HG03565 (cell line): Measurements from ENCODE around the gene UROD.

Source experiments
- ATAC-seq: cut with Tn5 transposase; IDR thresholded peaks from one replicate; pipeline ENCODE4 v1.9.1; 2021; ENCODE audit warnings: mild to moderate bottlenecking, moderate library complexity; ENCODE audit not compliant: unreplicated experiment

The UROD gene

DNA sequence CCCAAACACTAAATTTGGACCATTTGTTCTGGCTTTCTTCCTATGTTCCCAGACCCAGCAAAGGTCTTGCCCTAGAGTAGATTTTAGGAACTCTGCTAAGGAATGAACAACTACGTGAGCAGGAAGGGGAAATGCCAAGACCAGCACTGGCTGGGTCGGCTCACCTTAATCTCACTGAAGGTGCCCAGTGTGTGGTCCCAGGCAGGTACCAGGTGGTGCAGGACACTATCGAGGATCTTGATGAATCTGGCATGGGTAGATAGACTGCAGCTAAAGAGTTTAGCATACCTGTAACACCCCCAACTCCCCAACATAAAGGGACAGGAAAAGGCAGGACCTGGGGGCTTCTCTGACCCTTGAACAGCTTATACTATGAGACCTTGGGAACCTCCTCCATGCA is 4.0 kb upstream of the UROD start:
- no peak for ATAC-seq

DNA sequence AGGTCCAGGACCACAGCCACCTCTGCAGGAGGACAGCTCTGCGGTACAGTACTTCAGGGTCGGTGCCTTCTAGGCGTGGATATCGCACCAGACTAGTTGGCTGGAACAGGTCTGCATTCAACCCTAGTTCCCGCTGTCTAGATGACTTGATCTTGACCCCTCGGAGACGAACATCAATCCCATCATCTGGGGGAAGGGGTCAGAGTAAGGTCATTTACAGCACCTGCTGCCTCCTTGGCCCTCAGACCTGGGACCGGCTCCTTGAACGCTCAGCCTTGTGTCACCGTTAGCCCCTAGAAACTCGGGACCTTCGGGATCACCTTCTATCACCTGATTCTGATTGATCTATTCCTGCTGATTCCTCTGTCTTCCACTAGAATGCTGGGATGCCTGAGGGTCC is 3.5 kb upstream of the UROD start:
- ATAC-seq = no peak

DNA sequence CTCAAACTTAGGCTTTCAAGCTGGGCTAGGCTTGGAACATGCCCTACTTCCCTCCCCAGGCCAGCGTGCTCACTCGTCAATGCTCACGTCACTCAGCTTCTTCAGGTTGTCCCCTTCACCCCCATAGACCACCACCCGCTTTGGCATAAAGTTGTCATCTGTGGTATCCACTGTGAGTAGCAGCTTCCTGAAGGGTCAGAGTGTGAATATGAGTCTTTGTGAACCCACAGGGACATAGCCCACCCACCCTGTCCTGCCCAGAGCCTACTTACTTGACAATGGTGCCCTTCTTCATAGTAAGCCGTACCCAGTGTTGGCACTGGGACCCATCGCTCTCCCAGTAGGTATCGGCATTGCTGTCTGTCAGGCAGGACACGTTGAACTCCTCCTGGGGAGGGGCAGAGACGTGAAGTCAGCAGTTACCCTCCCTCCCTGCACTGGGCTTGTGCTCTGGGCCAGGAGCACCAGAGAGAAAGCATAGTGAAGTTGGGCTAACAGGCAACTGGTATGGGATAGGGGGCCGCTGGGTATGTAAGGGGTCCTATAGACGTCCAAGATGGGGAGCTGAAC is 2.7 kb upstream of the UROD start:
- no peak for ATAC-seq

DNA sequence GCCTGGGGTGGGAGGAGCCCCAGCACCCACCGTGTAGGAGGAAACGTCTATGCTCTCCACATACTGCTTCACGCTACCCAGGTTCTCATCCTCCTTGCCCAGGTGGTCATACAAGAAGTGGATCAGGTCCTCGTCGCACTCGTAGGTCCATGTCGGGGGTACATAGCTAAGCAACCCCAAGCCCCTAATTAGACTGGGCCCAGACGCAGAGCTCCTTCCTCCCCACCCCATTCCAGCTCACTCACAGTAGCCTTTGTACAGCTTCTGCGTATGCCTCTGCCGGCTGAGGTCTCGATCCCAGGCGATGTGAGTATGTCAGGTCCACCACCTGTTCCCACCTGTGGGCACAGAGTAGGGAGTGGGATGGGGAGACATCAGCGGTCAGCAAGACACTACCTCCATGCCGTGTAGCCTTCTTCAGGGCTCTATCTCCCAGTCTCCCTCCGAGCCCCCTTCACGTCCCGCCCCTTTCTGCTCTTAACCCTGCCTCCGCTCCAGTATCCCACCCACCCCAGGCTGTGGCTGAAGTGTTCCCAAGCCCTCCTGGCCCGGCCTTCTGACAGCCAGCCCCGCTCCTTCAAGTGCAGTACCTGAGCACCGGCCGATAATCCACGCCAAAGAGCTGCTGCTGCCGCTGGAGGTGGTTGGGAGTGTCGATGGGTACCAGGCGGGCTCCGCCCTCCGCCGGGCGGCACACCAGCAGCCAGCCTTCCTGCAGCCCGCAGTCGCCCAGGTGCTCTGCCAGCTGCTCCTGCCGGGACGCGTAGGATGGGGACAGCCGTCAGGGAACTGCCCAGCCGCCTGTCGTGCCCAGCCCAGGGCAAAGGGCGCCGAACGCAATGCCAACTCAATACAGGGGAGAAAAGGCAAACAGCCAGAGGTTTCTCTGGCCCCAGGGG is 1.8 kb upstream of the UROD start:
- ATAC-seq = no peak

DNA sequence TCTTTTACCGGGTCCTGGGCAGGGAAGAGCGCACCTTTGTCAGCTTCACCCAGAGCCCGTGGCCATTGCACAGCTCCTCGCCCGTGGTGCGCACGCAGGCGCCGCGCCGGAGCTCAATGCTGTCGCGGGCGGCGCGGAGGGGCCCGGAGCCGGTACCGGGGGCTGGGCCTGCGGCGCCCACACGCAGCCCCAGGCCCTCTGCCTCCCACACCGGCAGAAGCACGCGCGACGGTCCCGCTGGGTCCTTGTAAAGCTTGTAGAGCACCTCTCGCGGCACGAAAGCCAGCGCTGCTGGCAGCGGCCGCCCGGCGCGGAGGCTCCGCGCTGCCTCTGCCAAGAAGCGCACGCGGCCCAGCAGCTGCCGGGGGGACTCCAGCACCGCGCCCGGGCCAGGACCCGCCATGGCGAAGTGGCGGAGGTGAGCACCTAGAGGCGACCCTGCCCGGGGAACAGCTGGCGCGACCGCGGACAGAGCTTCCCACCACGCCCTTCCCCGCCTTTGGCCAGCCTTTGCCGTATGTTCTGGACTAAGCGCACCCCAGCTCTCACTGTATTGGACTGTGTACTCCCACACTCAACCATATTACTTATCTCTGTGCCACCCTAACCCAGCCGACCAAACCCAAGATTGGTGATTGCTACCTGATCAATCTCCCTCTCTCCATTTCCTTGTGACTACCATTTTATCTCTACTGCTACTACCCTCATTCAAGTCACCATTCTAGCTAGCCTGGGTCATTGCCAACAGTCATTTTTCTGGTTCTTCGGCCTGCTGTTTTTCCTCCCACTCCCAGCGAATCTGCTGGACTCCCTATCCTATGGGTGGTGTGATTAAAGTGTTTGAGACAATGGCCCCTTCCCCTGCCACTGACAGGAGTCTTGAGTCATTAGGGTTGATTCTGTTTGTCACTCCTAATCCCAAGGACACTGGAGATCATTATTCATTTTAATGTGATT is 921 bp upstream of the UROD start, which contains the start of gene HECTD3:
TSS of gene HECTD3 (minus strand) at position 470 of the 957 bp plus-strand sequence. CDS start at position 403, 67 bp downstream.
- no peak for ATAC-seq

DNA sequence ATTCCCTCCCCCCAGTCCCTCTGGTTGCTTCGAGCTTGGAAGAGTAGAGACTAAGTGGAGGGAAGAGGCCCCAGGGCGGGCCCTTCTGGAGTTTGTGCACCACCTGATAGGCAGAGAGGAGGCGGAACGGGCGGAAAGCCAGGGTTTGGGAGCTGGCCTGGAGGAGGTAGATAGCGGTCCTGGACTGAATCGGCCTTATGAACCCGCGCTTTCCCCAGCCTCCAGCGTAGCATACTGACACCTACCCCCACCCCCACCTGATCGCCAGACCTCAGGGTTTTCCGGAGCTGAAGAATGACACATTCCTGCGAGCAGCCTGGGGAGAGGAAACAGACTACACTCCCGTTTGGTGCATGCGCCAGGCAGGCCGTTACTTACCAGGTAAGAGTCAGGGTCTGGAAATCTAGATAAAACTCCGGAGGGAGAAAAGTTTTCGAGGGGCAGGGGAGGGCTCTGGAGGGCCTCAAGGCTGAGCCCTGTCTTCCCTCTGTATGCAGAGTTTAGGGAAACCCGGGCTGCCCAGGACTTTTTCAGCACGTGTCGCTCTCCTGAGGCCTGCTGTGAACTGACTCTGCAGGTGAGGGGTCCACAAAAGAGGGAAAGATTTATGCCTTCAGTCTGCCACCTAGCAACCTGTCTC is 705 bp downstream of the UROD start:
- ATAC-seq = no peak

DNA sequence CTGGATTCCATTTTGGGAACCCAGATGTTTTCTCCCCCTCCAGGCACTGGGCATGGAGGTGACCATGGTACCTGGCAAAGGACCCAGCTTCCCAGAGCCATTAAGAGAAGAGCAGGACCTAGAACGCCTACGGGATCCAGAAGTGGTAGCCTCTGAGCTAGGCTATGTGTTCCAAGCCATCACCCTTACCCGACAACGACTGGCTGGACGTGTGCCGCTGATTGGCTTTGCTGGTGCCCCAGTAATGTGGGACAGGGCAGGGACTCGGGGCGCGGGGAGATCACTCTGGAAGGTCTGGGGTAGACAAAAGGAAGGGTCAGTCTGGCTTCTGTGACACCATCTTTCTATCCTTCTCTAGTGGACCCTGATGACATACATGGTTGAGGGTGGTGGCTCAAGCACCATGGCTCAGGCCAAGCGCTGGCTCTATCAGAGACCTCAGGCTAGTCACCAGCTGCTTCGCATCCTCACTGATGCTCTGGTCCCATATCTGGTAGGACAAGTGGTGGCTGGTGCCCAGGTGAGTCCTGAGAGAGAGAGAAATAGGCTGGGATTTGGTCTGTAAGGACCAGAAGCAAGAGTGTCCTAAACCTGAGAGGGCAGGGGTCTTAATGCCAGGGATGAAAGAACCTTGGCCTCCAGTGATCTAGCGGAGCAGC is 1.6 kb downstream of the UROD start:
- no peak for ATAC-seq

DNA sequence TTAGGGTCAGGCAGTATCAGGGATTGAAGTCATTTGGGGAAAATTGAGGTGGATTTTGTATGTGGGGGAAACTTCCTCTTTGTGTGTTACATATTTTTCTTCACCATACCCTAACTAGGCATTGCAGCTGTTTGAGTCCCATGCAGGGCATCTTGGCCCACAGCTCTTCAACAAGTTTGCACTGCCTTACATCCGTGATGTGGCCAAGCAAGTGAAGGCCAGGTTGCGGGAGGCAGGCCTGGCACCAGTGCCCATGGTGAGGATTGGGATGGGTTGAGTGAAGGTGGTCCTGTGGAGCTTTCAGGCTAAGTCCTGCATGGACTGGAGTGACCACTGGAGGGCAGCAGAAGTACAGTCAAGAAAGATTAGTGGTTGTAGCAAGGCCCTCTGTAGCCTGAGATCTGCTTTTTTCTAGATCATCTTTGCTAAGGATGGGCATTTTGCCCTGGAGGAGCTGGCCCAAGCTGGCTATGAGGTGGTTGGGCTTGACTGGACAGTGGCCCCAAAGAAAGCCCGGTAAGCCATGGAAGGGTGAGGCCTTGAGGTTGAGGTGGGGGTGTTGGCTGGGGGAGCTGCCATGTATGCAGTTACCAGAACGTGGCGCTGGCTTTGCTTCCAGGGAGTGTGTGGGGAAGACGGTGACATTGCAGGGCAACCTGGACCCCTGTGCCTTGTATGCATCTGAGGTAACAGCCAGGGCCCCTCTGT is 2.4 kb downstream of the UROD start:
- no peak for ATAC-seq

DNA sequence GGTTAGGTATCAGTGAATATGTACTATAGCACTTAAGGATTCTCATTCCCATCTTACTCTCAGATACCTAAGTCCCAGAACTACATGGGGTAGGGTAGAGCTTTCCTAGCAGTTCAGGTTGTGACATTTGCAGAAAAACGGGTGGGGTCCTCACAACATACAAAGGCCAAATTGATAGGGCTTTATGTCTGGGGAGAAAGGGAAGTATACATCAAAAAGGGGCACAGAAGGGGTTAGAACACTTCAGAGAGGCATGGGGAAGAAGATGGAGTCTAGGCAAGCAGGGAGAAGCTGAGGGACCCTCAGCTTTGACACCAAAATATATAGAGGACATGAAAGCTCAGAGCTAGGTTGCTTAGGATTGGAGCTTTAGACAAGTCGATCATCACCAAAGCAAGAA is 3.6 kb downstream of the UROD start:
- no peak for ATAC-seq

DNA sequence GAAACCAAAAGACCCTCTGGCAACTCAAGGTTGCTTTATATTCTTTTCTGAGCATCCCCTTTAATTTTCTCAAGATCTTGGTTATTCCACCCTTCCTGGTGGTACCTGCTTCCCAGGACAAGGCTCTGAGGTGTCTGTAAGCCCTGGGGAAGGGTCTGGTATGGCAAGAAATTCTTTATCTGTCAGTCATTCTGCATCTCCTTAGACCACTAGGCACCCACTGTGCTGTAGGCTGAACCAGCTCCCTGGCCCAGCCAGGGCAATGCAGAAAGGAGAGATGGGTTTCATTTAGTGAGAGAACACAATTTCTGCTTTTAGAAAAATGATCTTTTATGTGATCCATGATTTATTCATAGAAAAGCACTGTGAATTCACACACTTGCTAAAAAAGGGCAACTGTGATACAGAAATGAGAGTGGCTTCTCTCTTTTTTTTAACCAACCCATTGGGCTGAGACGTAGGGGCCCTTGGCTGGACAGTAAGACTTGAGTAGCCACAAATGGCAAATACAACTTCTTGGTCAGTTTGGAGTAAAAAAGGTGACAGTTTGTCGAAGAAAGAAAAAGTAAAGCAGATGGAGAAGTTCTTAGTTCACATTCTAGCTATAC is 4.1 kb downstream of the UROD start:
- no peak for ATAC-seq

DNA sequence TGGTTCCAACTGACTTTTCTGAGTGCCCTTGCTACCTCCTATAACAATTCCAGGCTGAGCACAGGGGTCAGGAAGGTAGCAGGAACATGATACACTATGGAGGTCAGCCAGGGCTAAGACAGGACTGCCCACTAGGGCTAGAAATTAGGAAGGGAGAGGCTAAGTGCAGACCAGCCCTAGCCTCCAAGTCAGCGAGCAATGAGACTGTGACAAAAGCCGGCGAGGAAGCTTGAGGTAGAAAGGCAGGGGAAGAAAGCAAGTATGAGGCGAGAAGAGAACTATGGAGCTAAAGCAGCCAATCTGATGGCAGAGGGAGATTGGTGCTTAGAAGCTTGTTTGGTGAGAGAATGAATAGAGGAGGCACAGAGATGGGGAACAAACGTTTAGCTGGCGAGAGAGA is 4.7 kb downstream of the UROD start:
- no peak for ATAC-seq

DNA sequence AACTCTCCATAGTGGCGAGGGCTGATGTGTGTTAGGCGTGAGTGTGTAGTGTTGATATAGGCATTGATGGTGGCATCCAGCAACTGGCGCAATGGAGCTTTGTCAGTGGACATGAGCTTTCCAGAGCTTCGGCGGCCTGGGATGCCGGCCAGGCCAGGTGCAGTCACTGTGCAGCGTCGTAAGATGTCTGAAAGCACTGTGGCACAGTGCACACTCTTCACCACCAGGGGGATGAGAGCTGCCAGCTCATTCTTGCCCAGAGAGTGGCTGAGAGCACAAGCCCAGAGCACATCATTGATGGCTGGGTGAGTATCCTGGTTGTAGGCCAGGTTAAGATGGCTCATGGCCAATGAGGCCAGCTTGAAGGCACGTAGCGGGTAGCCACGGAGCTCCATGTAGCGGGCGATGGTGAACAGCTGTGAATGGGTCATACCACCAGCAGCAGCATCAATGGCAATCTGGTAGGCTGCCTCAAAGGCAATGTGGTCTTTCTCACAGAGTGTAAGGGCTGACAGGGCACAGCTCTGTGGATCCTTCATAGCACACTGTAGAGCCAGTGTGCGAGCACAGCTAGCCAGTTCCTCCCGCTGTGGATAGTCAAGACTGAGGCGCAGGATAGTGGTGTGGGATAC is 6.7 kb downstream of the UROD start:
- peak; percentile 49 for ATAC-seq

DNA sequence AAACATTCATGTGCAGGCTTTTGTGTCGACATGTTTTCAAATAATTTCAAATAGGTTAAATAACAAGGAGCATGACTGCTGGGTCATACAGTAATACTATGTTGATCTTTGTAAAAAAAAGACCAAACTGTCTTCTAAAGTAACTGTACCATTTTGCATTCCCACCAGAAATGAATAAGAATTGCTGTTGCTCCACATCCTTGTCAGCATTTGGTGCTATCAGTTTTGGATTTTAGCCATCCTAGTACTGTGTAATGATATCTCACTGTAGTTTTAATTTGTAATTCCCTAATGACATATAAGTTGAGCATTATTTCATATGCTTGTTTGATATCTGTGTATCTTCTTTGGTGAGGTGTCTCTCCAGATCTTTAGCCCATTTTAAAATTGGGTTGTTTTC is 11.6 kb downstream of the UROD start:
- ATAC-seq = no peak

DNA sequence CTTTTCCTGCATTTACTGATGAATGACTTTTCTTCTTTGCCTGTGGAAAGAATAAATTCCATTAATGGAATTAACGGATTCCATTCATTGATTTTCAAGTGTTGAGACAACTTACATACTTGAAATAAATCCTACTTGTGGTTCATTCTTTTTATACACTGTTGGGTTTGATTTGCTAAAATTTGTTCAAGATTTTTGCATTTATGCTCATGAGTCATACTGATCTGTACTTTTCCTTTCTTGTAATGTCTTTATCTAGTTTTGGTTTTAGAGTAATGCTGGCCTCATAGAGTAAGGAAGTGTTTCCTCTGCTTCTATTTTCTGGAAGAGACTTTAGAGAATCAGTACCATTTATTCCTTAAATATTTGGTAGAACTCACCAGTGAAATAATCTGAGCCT is 14.4 kb downstream of the UROD start:
- no peak for ATAC-seq

DNA sequence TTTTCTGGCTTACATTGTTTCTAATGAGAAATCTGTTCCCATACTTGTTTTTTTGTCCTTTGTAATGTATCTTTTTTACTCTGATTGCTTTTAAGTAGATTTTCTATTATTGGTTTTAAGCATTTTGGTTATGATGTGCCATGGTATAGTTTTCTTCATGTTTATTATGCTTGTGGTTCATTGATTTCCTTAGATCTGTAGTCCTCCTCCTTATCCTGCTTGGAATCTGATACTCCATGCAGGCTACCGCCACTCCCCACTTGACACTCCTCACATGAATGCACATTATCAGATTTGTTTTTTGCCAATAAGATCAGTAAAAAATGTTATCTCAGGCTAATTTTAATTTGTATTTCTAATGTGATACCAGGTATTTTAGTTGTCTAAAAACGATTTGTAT is 20.8 kb downstream of the UROD start:
- ATAC-seq = no peak

DNA sequence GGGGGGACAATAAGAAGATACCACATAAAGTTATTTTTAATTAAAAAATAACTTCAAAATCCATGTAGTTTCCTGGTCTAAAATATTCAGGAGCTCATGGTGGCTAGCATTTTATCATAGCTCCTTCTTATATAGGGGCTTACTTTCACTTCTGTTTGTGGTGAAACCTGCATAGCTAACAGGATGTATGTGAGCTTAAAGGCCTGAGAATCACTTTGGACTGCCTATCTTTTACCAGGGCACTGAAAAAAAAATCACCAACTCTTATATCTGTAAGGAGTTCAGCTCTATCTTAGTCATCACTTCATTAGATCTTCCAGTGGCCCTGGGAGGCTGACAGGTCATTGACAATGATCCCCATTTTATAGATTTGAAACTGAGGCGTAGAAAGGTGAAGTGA is 21.3 kb downstream of the UROD start:
- peak; percentile 49 for ATAC-seq

DNA sequence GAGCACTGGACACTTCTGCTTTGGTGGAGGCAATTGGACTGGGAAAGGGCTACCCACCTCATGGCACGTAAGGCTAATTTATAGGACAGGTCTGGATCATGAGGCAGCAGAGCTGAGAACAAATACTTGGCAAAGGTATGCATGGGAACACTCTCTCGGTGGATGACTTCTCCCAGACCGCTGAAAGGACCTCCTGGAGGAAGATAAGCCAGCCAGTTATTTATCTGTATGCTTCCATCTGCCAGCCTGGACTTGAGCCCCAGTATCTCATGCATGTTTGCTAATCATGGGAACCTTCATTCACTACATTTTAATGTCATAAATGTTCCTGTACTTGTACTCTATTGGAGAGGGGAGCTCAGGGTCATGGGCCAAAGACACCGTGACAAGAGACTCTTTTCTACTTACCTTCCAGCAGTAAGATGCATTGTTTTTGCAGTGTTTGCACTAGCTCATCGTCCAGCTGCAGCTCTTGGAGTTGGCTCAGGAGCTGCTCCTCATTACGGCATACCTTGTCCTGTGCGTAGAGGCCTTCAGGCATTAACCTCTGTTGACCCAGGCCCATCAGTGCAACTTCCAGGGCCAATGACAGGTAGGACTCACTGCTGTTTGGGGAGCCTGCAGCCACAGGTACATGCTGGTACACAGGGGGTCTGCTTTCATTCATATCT is 23.7 kb downstream of the UROD start:
- ATAC-seq = no peak

DNA sequence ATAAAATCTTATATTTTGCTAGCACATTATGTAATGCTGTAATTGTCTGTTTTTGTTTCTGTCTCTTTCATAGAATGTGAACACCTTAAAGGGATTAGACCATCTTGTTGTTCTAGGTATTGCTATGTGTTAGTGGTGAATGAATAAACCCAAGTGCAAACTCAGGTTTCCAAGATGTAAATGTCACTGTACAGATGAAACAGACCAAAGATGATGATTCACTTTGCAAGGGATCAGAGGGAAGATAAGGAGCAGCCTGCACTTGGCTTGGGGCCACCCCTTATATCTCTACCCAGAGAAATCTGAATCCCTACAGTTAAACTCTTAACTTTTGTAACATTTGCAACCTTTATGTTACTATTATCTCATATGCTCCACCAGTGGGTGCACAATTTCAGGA is 25.4 kb downstream of the UROD start:
- no peak for ATAC-seq
